Measurements from ENCODE around the gene FOLR3.
"Not testable (repeated sequence)": the region's sequence is repeated elsewhere in the genome, so short reads cannot be mapped to it uniquely, and the experiment has no call there.

Gene FOLR3

GRCh38 chr11:72169046-72169555 is 33.6 kb downstream of the FOLR3 start:
- DNase-seq = not testable (repeated sequence)

- DNase-seq = not testable (repeated sequence)
Measured at GRCh38 chr11:72169754-72170153, 34.2 kb downstream of the FOLR3 start.

GRCh38 chr11:72172043-72172442 is 36.5 kb downstream of the FOLR3 start:
- not testable (repeated sequence) for DNase-seq

- no peak for DNase-seq
Measured at GRCh38 chr11:72173291-72173690, 37.8 kb downstream of the FOLR3 start.

GRCh38 chr11:72174302-72175070 is 39.0 kb downstream of the FOLR3 start:
- no peak for DNase-seq

GRCh38 chr11:72177656-72178055 is 42.1 kb downstream of the FOLR3 start:
- no peak for DNase-seq

GRCh38 chr11:72179049-72179803 is 43.7 kb downstream of the FOLR3 start:
- no peak for DNase-seq

- DNase-seq = no peak
Measured at GRCh38 chr11:72179804-72180396, 44.4 kb downstream of the FOLR3 start.

GRCh38 chr11:72180892-72181552 is 45.5 kb downstream of the FOLR3 start:
- DNase-seq = not testable (repeated sequence)

GRCh38 chr11:72181553-72181958 is 46.0 kb downstream of the FOLR3 start:
- not testable (repeated sequence) for DNase-seq

GRCh38 chr11:72188267-72188666 is 52.7 kb downstream of the FOLR3 start:
- no peak for DNase-seq
